Activated naive CD4-positive, alpha-beta T cell treated with Interleukin-2 at 50 U/mL for 16 hours (primary cell): Measurements from ENCODE around the gene PFN3.

Experiments
- DNase-seq: peaks from one replicate; pipeline ENCODE4 v3.0.0-alpha.2; 2020

PFN3 gene

DNA sequence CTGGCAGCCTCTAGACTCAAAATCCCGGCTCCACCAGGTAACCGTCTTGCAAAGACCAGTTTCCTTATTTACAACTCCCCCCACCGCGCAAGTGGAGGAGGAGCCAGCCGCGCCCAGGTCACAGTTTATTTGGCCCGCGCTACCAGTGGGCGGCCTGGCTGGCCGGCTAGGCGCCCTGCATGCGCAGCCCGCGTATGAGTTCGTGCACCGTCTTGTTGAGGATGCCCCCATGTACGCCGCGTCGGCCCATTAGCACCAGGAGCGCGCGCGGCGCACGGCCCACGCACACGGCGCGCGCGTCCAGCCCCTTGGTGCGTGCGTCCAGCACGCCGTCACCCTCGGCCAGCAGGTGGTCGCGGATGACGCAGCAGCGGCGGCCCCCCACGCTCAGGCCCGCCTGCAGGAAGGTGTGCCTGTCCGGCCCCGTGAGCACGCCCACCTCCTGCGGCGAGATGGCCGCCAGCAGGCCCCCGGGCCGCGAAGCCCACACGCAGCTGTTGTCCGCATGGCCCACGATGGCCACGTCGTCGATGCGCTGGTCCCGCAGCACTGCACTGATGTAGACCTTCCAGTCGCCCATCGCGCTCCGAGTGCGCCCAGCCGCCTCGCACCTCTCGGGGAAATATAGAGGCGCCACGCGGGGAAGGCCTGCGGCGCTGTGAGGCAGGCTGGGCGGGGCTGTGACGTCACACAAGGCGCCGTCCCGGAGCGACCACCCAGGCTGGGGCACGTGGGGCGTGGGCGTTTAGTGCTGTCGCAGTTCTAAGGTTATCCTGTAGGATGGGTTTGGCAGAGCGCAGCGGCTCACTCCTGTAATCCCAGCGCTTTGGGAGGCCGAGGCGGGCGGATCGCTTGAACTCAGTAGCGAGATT, at the start of gene PFN3:
Gene PFN3 (minus strand): TSS at position 665 of the 872 bp plus-strand sequence. CDS start 85 bp downstream, at position 580.
- DNase-seq = no peak

- DNase-seq = no peak
Observed at GRCh38 chr5:177449140-177450061, 48.9 kb upstream of the PFN3 start.

GRCh38 chr5:177448244-177448950, 47.9 kb upstream of the PFN3 start:
- DNase-seq = no peak

- no peak for DNase-seq
Observed at GRCh38 chr5:177447611-177448243, 47.3 kb upstream of the PFN3 start.

- peak; percentile 71 for DNase-seq
Observed at GRCh38 chr5:177447066-177447610, 46.7 kb upstream of the PFN3 start.

- peak; percentile 75 for DNase-seq
Observed at GRCh38 chr5:177446200-177447065, 46.0 kb upstream of the PFN3 start, which contains the start of gene PRR7. Gene PRR7, plus strand, starts transcription at chr5:177446814. Its CDS starts 8,254 bp downstream, at chr5:177455068.

DNA sequence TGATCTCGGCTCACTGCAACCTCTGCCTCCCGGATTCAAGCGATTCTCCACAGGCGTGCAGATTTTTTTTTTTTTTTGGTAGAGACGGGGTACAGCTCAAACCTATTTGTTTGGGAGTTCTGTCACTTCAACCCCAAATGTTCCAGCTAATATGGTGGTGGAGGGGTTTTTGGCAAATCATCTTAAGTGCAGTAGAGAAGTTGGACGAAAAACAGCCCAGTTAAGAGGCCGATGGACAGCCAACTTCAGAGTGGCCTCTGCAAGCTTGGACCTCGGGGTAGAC, 45.4 kb upstream of the PFN3 start:
- no peak for DNase-seq

- no peak for DNase-seq
Observed at GRCh38 chr5:177445052-177445916, 44.8 kb upstream of the PFN3 start.

GRCh38 chr5:177444106-177445051, 43.9 kb upstream of the PFN3 start:
- DNase-seq = no peak

- no peak for DNase-seq
Observed at GRCh38 chr5:177443144-177443983, 42.9 kb upstream of the PFN3 start.

DNA sequence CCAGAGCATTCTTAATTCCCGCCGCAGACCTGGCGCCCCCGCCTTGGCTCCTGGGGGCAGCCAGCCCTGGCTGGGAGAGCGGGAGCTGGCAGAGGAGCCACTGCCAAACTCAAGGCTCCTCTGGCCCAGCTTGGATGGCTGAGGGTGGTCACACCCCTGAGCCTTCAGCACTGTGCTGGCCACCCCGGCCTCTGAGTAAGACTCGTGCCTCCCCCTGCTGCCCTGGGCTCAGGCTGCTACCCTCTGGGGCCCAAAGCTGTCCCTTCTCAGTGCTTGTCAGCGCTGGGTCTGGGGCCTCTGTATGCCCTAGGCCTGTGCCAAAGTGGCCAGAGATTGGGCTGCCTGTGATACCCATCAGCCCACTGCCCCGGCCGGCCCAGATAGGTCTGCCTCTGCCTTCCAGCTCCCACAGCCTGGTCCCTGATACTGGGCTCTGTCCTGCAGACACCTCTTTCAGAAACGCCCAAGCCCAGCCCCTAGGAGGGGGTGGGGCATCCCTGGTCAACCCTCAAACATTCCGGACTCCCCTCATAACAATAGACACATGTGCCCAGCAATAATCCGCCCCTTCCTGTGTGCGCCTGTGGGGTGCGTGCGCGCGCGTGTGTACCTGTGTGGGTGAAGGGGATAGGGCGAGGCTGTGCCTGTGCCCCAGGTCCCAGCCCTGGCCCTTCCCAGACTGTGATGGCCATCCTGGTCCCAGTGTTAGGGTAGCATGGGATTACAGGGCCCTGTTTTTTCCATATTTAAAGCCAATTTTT, 41.8 kb upstream of the PFN3 start:
- no peak for DNase-seq

GRCh38 chr5:177440990-177441780, 40.7 kb upstream of the PFN3 start:
- no peak for DNase-seq

DNA sequence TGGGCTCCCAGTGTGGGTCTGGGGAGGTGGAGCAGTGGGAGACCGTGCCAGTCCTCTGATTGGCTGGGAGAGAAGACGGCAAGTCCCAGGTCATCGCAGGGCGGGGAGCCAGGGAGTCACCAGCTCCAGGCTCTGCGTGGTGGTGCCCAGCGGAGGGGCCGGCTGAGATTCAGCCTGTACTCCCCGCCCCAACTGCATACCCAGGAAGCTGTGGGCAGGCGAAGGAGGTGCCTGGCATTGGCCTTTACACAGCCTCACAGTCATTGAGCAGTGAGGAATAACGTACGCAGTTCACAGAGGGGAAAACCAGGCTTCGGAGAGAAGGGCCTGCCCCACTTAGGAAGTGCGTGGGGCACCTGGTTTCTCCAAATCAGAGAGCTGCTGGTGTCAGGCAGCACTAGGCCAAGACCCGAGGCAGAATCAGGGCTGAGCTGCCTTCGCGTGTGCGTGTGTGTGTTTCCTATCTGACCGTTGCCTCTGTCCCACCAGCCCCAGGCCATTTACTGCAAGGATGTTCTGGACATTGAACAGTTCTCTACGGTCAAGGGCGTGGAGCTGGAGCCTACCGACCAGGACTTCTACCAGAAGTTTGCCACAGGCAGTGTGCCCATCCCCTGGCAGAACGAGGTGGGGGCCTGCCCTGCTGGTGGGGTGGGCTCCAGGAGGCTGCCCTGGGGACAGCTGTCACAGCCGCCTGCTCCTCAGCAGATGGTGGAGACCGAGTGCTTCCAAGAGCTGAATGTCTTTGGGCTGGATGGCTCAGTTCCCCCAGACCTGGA, 39.9 kb upstream of the PFN3 start:
- peak; percentile 71 for DNase-seq

GRCh38 chr5:177439518-177440053, 39.1 kb upstream of the PFN3 start:
- DNase-seq = no peak

DNA sequence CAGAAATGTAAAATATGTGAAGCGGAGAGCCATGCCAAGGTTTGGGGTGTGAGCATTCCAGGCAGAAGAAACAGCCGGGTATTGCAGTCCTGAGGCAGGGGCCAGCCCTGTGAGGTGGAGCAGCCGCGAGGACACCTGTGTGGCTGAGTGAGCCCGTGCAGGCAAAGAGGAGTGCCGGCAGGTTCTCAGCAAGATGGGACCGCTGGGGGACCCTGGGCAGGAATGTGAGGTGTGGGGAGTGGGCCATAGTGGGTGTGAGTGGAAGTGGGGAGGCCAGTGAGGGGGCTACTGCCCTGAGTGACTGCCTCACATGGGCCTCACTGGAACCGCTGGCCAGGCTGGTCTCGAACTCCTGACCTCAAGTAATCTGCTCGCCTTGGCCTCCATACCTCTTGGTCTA, 38.0 kb upstream of the PFN3 start:
- no peak for DNase-seq
